HCT116 (cell line): ENCODE measurements around the gene CD28. TPM values are rescaled to one million over a fixed set of nuclear protein-coding genes. Genes with fewer than 3 reads are reported as not detected.

Source experiments
- ATAC-seq: fragments of 200-7000 bp; cut with Tn5 transposase; 2 replicates; pipeline ENCODE4 v1.9.1; 2020; ENCODE audit warnings: mild to moderate bottlenecking, moderate library complexity
- BruUV-seq: library from RNA; stranded (reverse); fragments of 400-500 nt; replicated peaks from 2 replicates; lab custom pipeline; 2021; lab: Mats Ljungman, UMichigan
- CTCF ChIA-PET: fragments of 300-600 bp; sonication (Branson Sonifier 250); formaldehyde crosslinking; loops from one replicate; lab custom pipeline; 2021; ENCODE audit warnings: antibody characterized with exemption; lab: Charles Lee
- POLR2A ChIA-PET: fragments of 300-600, 350-600 bp; sonication (Branson Sonifier 250); formaldehyde crosslinking; loops from one replicate; lab custom pipeline; 2021; ENCODE audit warnings: antibody characterized with exemption; lab: Charles Lee
- RAD21 ChIA-PET, 2 experiments: fragments of 300-600 bp; sonication (Branson Sonifier 250); formaldehyde crosslinking; loops; one replicate each; lab custom pipeline; 2023; ENCODE audit warnings: low total read pairs in 2 of 2; ENCODE audit not compliant: uncharacterized antibody in 2 of 2, unreplicated experiment in 2 of 2, low non-redundant PET in 1 of 2; lab: Charles Lee
- DNase-seq: peaks from one replicate; pipeline ENCODE4 v3.0.0-alpha.2; 2010; ENCODE audit warnings: low read depth, low spot score
- H2AFZ ChIP-seq: fragments of 200-600 bp; shearing (Covaris generic), sonication (generic); 2 replicates; pipeline ENCODE4 v1.6.1; 2017; ENCODE audit warnings: low read depth, mixed run types, mixed read lengths, antibody characterized with exemption, low read length; ENCODE audit not compliant: poor library complexity, severe bottlenecking
- H3K27ac ChIP-seq: 2 replicates; pipeline ENCODE4 v1.5.1; 2012; ENCODE audit warnings: low read depth, low read length
- H3K27me3 ChIP-seq: fragments of 200-600 bp; sonication (generic); 2 replicates; pipeline ENCODE4 v1.6.1; 2016; ENCODE audit warnings: mixed run types, low read length, mixed read lengths; ENCODE audit not compliant: insufficient read depth
- H3K36me3 ChIP-seq, 2 experiments: fragments of 200-500 bp in 1 of 2; fragments of 200-600 bp in 1 of 2; sonication (Bioruptor generic) in 1 of 2; sonication (generic) in 1 of 2; 2 replicates each; pipeline versions ENCODE4 v1.5.1 to v1.6.1; 2014 to 2016; ENCODE audit warnings: low read length in 2 of 2, inconsistent platforms in 1 of 2, mixed read lengths in 1 of 2, mixed run types in 1 of 2; ENCODE audit not compliant: insufficient read depth in 2 of 2, control insufficient read depth in 1 of 2
- H3K4me1 ChIP-seq, 2 experiments: fragments of 200-600 bp in 1 of 2; sonication (generic) in 1 of 2; 2 replicates each; pipeline versions ENCODE4 v1.5.1 to v1.6.1; 2012 to 2017; ENCODE audit warnings: low read length in 2 of 2, inconsistent platforms in 1 of 2, mild to moderate bottlenecking in 1 of 2, mixed read lengths in 1 of 2, mixed run types in 1 of 2, moderate library complexity in 1 of 2; ENCODE audit not compliant: insufficient read depth in 2 of 2, control insufficient read depth in 1 of 2
- H3K4me2 ChIP-seq: fragments of 200-600 bp; sonication (generic); 2 replicates; pipeline ENCODE4 v1.6.1; 2017; ENCODE audit warnings: mixed run types, low read length, mixed read lengths
- H3K4me3 ChIP-seq, 2 experiments: fragments of 200-600 bp in 1 of 2; sonication (generic) in 1 of 2; replicated peaks in 1 of 2; 2 replicates each; pipeline ENCODE4 v1.5.1; 2011 to 2016; ENCODE audit warnings: low read length in 2 of 2, control low read depth in 1 of 2, low read depth in 1 of 2, mild to moderate bottlenecking in 1 of 2, mixed read lengths in 1 of 2, mixed run types in 1 of 2
- H3K79me2 ChIP-seq: fragments of 200-600 bp; sonication (generic); 2 replicates; pipeline ENCODE4 v1.6.1; 2017; ENCODE audit warnings: mild to moderate bottlenecking, mixed run types, low read length, moderate library complexity, mixed read lengths; ENCODE audit not compliant: insufficient read depth
- H3K9ac ChIP-seq: fragments of 200-600 bp; sonication (generic); 2 replicates; pipeline ENCODE4 v1.6.1; 2016; ENCODE audit warnings: low read length, mixed read lengths
- H3K9me2 ChIP-seq: fragments of 200-600 bp; sonication (generic), shearing (Covaris generic); 2 replicates; pipeline ENCODE4 v1.6.1; 2017; ENCODE audit warnings: mixed run types, mild to moderate bottlenecking, moderate library complexity; ENCODE audit not compliant: insufficient read depth
- H3K9me3 ChIP-seq, 2 experiments: fragments of 200-500 bp in 1 of 2; fragments of 200-600 bp in 1 of 2; sonication (Bioruptor generic) in 1 of 2; sonication (generic) in 1 of 2; 2 replicates each; pipeline ENCODE4 v1.6.1; 2014 to 2017; ENCODE audit warnings: low read length in 2 of 2, mixed read lengths in 2 of 2, inconsistent platforms in 1 of 2, low read depth in 1 of 2, mild to moderate bottlenecking in 1 of 2, mixed run types in 1 of 2, moderate library complexity in 1 of 2; ENCODE audit not compliant: control insufficient read depth in 1 of 2, insufficient read depth in 1 of 2
- H4K20me1 ChIP-seq: fragments of 200-600 bp; sonication (generic), shearing (Covaris generic); 2 replicates; pipeline ENCODE4 v1.6.1; 2017; ENCODE audit warnings: mixed run types, mild to moderate bottlenecking, moderate library complexity; ENCODE audit not compliant: insufficient read depth
- CBX3 ChIP-seq: IDR thresholded peaks from 2 replicates; pipeline ENCODE4 v1.6.1; 2012; ENCODE audit warnings: low read depth
- EGR1 ChIP-seq: IDR thresholded peaks from 2 replicates; pipeline ENCODE4 v1.6.1; 2012; ENCODE audit warnings: low read depth
- FOSL1 ChIP-seq: IDR thresholded peaks from 2 replicates; pipeline ENCODE4 v1.6.1; 2012; ENCODE audit warnings: low read depth
- SRF ChIP-seq: IDR thresholded peaks from 2 replicates; pipeline ENCODE4 v1.6.1; 2012; ENCODE audit warnings: low read depth
- TCF7L2 ChIP-seq: IDR thresholded peaks from 2 replicates; pipeline ENCODE4 v1.7.0; 2011; ENCODE audit warnings: borderline replicate concordance, inconsistent platforms; ENCODE audit not compliant: insufficient read depth, insufficient read length; ENCODE audit errors: extremely low read depth
- ZFX ChIP-seq: fragments of 450-650 bp; IDR thresholded peaks from 2 replicates; pipeline ENCODE4 v1.6.1; 2017
- ZNF274 ChIP-seq: fragments of 200-500 bp; sonication (Bioruptor generic); IDR thresholded peaks from 2 replicates; pipeline ENCODE4 v1.6.1; 2014; ENCODE audit warnings: mild to moderate bottlenecking, low read depth, low read length, inconsistent platforms
- intact Hi-C: fragments of 100-400 bp; cut with micrococcal nuclease; formaldehyde crosslinking; loops from 2 replicates; pipeline ENCODE4 v1.10.0; 2022
- total RNA-seq: library from RNA; stranded (reverse); gene quantifications from one replicate; pipeline ENCODE4 v1.2.1, GENCODE V29; 2021; ENCODE audit not compliant: unreplicated experiment
- TF ChIP-seq, protein P1 (sequence below): IDR thresholded peaks from 2 replicates; pipeline ENCODE4 v1.6.1; 2011; ENCODE audit warnings: mild to moderate bottlenecking, low read length, moderate library complexity; ENCODE audit not compliant: insufficient replicate concordance; ENCODE audit errors: extremely low read depth

The CD28 gene
- total RNA-seq, 1 experiment from 2014 or later: 0.37 TPM

DNA sequence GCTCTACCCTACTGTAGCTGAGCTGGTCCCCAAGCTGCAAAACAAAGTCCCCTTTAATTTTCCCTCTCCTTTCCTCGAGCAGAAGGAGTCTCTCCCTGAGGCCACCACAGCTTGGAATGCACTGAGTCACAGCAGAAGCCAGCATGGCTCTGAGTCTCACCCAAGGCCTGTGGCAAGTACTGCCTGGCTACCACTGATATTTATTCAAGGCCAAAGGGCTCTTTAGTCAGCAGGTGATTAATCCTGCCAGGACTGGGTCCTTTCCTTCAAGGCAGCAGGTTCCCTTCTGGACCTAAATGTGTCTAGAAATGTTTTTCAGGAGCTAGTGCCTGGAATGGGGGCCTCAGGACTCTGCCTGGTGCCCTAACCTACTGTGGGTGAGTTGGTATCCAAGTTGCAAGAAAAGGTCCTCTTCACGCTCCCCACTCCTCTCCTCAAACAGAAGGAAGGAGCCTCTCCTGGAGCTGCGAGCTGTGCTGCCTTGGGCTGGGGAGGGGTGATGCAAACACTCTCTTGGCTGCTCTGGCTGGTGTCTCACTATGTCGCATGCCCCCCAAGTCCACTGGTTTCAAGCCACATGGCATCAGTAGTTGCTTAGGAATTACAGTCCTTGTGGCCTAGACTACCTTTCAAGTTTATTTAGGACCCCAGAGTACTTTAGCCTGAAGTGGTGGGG lies 53.4 kb downstream of the CD28 start (continued):
- peak; percentile 70; the same call in 1 of the 2 replicates for TF ChIP-seq FOSL1

DNA sequence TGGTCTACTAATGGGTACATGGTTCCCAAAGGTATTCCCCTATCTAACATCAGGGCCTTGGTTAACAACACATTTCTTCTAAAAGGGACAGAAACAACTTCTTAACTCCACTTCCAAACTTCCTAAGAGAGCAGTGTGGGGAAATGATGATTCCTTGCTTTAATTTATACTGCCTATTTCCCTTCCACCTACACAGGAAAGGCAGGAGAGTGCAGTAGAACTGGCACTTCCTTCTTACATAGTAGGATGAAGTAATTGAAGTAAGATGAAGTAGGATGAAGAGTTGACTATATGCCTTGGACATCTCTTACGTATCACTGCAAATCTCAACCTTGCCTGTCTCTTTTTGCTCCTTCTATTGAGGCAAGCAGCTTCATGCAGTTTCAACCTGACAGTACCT lies 54.7 kb downstream of the CD28 start:
- H3K4me3 ChIP-seq: no peak overlapping the region
- no peaks in the 10 kb centered on the region for H3K9me2 ChIP-seq
- POLR2A ChIA-PET: no interaction called here
- no peaks in the 10 kb centered on the region for H3K36me3 ChIP-seq
- H3K4me2 ChIP-seq: no peak overlapping the region
- H3K4me1 ChIP-seq: peaks cover 0 to 19% of the 10 kb centered on the region in 2 experiments; a peak in 2 of 4 replicates
- no peak overlapping the region for H3K9ac ChIP-seq
- H2AFZ ChIP-seq: no peak overlapping the region
- CTCF ChIA-PET: no interaction called here
- no peak overlapping the region for H3K27ac ChIP-seq
- H3K79me2 ChIP-seq: no peaks in the 10 kb centered on the region
- no peaks in the 10 kb centered on the region for H3K27me3 ChIP-seq
- no peaks in the 10 kb centered on the region for H3K9me3 ChIP-seq
- intact Hi-C loops: no loop called here
- no TSS peak for BruUV-seq
- TF ChIP-seq EGR1 (no peak), FOSL1 (no peak), ZFX (no peak), TCF7L2 (no peak), CBX3 (no peak), SRF (no peak), ZNF274 (no peak)
- TF ChIP-seq, protein P1, sequence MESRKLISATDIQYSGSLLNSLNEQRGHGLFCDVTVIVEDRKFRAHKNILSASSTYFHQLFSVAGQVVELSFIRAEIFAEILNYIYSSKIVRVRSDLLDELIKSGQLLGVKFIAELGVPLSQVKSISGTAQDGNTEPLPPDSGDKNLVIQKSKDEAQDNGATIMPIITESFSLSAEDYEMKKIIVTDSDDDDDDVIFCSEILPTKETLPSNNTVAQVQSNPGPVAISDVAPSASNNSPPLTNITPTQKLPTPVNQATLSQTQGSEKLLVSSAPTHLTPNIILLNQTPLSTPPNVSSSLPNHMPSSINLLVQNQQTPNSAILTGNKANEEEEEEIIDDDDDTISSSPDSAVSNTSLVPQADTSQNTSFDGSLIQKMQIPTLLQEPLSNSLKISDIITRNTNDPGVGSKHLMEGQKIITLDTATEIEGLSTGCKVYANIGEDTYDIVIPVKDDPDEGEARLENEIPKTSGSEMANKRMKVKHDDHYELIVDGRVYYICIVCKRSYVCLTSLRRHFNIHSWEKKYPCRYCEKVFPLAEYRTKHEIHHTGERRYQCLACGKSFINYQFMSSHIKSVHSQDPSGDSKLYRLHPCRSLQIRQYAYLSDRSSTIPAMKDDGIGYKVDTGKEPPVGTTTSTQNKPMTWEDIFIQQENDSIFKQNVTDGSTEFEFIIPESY: no peak
- RAD21 ChIA-PET: no interaction called here
- H4K20me1 ChIP-seq: no peaks in the 10 kb centered on the region
- DNase-seq (no peak), ATAC-seq (no peak)
